Right atrium auricular region (tissue), 2 donors: Measurements from ENCODE around the gene TMEM109. TPM values are rescaled to one million over a fixed set of nuclear protein-coding genes. Genes with fewer than 3 reads are reported as not detected.

ENCODE experiments used
- DNase-seq: peaks from one replicate; pipeline ENCODE4 v3.0.0-alpha.2; 2019; ENCODE audit warnings: low spot score
- H3K27ac ChIP-seq, 2 donors: fragments of 200-600 bp; sonication (generic); 1 replicate in 1 of 2; 2 replicates in 1 of 2; pipeline ENCODE4 v1.5.1; 2016 to 2019
- H3K27me3 ChIP-seq, 2 donors: fragments of 200-600 bp; sonication (generic); one replicate each; pipeline versions ENCODE4 v1.5.1 to v1.6.0; 2017 to 2019
- H3K36me3 ChIP-seq: fragments of 200-600 bp; sonication (generic); one replicate; pipeline ENCODE4 v1.5.1; 2016
- H3K4me1 ChIP-seq, 2 donors: fragments of 200-600 bp; sonication (generic); one replicate each; pipeline versions ENCODE4 v1.5.1 to v1.6.0; 2017 to 2019
- H3K4me3 ChIP-seq, 2 donors: fragments of 200-600 bp; sonication (generic); 1 replicate in 1 of 2; 2 replicates in 1 of 2; pipeline ENCODE4 v1.5.1; 2017 to 2019; ENCODE audit warnings: mild to moderate bottlenecking in 1 of 2, moderate library complexity in 1 of 2
- H3K9me3 ChIP-seq, 2 donors: fragments of 200-600 bp; sonication (generic); one replicate each; pipeline ENCODE4 v1.5.1; 2019
- total RNA-seq, 2 donors: library from RNA; depleted of rRNA; stranded (reverse); fragments of >200 nt; gene quantifications; one replicate each; pipeline ENCODE4 v1.1.0, GENCODE V29; 2016
- TF ChIP-seq, protein P1 (sequence below), 2 donors: fragments of 200-600 bp; sonication (generic); IDR thresholded peaks; one replicate each; pipeline ENCODE4 v1.5.1; 2019; ENCODE audit warnings: antibody characterized with exemption in 2 of 2

Gene TMEM109
- total RNA-seq, 2 donors from 2014 or later, result 119 to 124 TPM

DNA sequence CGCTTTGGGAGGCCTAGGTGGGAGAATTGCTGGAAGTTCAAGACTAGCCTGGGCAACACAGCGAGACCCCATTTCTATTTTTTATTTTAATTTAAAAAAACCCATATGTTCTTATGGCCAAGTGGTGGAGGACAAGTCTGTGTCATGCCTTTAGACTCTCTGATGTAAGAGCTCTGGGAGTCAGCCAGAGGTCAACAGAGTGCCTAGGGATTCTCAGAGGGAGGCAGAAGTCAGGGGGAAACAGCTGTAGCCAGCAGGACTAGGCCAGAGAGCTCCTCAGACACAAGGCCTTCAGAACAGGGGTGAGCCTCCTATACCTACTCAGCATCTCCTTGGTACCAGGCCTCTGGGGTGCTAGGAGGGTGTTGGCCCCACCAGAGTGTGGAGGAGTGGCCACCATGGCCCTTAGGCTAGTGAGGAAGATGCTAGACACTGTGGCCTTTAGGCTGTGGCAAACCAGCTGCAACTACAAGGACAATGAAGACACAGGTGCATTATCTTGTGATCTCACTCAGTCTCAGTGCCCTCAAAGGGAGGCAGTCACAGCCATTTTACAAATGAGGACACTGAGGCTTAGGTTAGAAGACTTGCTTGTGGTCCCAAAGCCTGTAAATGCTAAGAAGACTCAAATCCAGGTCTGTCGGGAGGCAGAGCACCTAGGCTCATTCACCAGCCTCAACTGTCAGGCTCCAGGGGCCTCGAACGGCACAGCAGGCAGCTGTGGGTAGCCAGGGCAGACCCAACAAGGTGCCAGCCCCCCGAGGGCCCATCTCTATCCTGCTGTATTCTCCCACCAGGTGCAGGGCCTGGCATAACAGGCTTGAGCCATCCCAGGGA lies 41.6 kb upstream of the TMEM109 start:
- TF ChIP-seq, protein P1, sequence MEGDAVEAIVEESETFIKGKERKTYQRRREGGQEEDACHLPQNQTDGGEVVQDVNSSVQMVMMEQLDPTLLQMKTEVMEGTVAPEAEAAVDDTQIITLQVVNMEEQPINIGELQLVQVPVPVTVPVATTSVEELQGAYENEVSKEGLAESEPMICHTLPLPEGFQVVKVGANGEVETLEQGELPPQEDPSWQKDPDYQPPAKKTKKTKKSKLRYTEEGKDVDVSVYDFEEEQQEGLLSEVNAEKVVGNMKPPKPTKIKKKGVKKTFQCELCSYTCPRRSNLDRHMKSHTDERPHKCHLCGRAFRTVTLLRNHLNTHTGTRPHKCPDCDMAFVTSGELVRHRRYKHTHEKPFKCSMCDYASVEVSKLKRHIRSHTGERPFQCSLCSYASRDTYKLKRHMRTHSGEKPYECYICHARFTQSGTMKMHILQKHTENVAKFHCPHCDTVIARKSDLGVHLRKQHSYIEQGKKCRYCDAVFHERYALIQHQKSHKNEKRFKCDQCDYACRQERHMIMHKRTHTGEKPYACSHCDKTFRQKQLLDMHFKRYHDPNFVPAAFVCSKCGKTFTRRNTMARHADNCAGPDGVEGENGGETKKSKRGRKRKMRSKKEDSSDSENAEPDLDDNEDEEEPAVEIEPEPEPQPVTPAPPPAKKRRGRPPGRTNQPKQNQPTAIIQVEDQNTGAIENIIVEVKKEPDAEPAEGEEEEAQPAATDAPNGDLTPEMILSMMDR (IDR thresholded peaks at IDR 0.05), result no peak
- Histone ChIP-seq H3K4me3 (no peak overlapping the region), H3K27ac (peak overlapping the region; percentile 25 to 63), H3K9me3 (no peaks in the 10 kb centered on the region), H3K27me3 (no peaks in the 10 kb centered on the region), H3K36me3 (no peaks in the 10 kb centered on the region), H3K4me1 (peaks cover 0 to 35% of the 10 kb centered on the region in 2 donors)
- no peak for DNase-seq

GRCh38 chr11:60872961-60873524 lies 40.9 kb upstream of the TMEM109 start:
- H3K4me1 ChIP-seq, result peaks cover 0 to 37% of the 10 kb centered on the region in 2 donors
- TF ChIP-seq, protein P1 (IDR thresholded peaks at IDR 0.05), result no peak
- H3K4me3 ChIP-seq, result no peak overlapping the region
- H3K36me3 ChIP-seq, result no peaks in the 10 kb centered on the region
- H3K9me3 ChIP-seq, result no peaks in the 10 kb centered on the region
- peak overlapping the region in 1 of 2 donors; percentile 63 for H3K27ac ChIP-seq
- no peaks in the 10 kb centered on the region for H3K27me3 ChIP-seq
- no peak for DNase-seq

DNA sequence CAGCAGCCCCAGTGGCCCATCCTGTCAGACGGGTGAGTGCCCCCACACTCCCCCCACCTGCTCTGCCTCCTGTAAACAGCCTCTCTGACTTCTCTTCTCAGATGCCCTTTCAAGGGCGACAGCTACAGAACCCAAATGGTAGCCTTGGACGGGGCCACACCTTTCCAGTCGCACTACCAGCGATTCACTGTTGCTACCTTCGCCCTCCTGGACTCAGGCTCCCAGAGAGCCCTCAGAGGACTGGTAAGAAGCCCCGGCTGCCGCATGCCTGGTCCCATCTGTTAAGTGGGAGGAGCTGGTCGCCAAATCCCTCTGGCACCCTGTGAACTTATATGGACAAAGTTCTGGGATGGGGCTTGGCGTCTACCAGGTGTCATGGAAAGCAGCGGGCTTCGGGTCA lies 40.4 kb upstream of the TMEM109 start:
- Histone ChIP-seq H3K27me3 (no peaks in the 10 kb centered on the region), H3K27ac (no peak overlapping the region), H3K9me3 (no peaks in the 10 kb centered on the region), H3K4me3 (no peak overlapping the region), H3K36me3 (no peaks in the 10 kb centered on the region), H3K4me1 (peaks cover 0 to 41% of the 10 kb centered on the region in 2 donors)
- TF ChIP-seq, protein P1 (IDR thresholded peaks at IDR 0.05), result no peak
- DNase-seq, result no peak

DNA sequence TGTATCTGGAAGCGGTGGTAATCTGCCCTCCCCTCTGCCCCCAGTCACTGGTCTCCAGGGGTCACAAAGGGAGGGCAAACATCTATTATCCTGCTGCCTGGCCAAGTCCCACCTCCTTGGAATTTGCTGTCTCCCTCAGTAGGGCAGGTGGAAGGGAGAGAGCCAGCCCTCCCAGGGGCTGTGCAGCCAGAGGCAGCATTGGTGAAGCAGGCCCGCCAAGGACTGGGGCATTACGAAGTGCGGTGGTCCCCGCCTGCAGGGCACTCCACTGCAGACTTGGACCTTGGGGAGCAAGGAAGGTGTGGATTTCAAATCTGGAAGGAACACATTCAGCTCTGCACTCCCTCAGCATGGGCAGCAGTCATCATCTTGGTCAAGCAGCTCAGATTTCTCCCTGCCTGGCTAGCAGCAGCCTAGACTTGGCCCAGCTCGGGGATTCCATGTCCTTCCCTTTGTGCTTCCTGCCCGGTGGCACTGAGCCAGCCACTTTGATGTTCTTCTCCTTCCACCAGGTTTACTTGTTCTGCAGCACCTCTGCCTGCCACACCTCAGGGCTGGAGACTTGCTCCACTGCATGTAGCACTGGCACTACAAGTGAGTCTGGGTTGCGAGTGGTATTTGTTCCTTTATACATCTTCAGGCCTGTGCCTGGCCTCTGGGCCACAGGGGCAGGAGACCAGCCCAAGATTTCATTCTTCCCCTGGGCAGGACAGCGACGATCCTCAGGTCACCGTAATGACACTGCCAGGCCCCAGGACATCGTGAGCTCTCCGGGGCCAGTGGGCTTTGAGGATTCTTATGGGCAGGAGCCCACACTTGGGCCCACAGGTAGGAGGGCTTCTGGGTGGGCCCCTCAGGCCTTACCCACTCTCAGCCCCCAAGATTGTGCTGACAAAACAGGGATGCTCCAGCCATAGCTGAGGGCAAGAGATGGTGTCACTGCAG lies 39.3 kb upstream of the TMEM109 start:
- H3K36me3 ChIP-seq, result no peaks in the 10 kb centered on the region
- peaks cover 0 to 41% of the 10 kb centered on the region in 2 donors for H3K4me1 ChIP-seq
- no peaks in the 10 kb centered on the region for H3K27me3 ChIP-seq
- H3K9me3 ChIP-seq, result no peaks in the 10 kb centered on the region
- DNase-seq, result no peak
- no peak overlapping the region for H3K27ac ChIP-seq
- H3K4me3 ChIP-seq, result no peak overlapping the region
- TF ChIP-seq, protein P1 (IDR thresholded peaks at IDR 0.05), result no peak

DNA sequence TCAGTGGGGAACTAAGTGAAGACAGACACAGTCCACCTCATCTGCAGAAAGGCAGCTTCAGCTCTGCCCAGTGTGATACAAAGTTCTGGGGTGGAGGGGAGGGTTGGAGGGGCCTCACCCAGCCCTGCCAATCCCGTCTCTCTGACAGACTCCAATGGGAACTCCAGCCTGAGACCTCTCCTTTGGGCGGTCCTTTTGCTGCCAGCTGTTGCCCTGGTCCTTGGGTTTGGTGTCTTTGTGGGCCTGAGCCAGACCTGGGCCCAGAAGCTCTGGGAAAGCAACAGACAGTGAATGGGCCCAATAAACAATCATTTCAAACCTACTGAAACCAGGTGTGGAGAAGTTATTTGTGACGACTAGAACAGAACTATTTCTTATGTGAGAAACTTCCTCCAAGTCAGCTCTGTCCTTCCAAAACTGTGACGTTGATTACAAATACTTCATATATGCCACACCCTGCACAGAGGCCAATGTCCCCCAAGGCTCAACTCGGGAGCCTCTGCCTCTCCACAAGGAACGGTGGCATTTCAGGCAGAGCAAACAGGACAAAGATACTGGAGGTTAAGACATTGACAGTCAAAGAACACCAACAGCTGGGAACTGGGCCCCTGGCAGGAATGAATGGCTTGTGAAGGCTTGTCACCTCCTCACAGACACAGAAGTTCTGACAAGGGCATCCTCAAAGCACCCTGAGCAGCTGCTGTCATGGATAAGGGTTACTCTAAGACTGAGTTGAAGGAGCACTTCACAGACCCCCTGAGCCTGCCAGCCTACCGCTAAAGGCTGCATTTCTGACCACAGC lies 38.4 kb upstream of the TMEM109 start:
- Histone ChIP-seq H3K36me3 (peaks cover 7% of the 10 kb centered on the region), H3K4me3 (no peak overlapping the region), H3K27me3 (no peaks in the 10 kb centered on the region), H3K27ac (no peak overlapping the region), H3K9me3 (no peaks in the 10 kb centered on the region), H3K4me1 (peaks cover 0 to 38% of the 10 kb centered on the region in 2 donors)
- no peak for DNase-seq
- TF ChIP-seq, protein P1 (IDR thresholded peaks at IDR 0.05), result no peak
